ENCODE results near the gene CAV2.

Gene CAV2

GRCh38 chr7:116546916-116547315, 47.4 kb downstream of the CAV2 start:
- no peak for DNase-seq (ENCODE audit: low read depth in 2 of 2)

- no peak for DNase-seq (ENCODE audit: low read depth in 2 of 2)
These were observed 47.8 kb downstream of the CAV2 start for GRCh38 chr7:116547347-116547746.

GRCh38 chr7:116548506-116548905, 49.0 kb downstream of the CAV2 start:
- DNase-seq (ENCODE audit: low read depth in 2 of 2): no peak

- no peak for DNase-seq (ENCODE audit: low read depth in 2 of 2)
These were observed 49.8 kb downstream of the CAV2 start for GRCh38 chr7:116549370-116549769.

- no peak for DNase-seq (ENCODE audit: low read depth in 2 of 2)
These were observed 52.2 kb downstream of the CAV2 start for GRCh38 chr7:116551692-116552091.

- no peak for DNase-seq (ENCODE audit: low read depth in 2 of 2)
These were observed 53.1 kb downstream of the CAV2 start for GRCh38 chr7:116552602-116553001.

GRCh38 chr7:116553168-116553964, 53.8 kb downstream of the CAV2 start:
- DNase-seq (ENCODE audit: low read depth in 2 of 2): no peak

- no peak for DNase-seq (ENCODE audit: low read depth in 2 of 2)
These were observed 54.9 kb downstream of the CAV2 start for GRCh38 chr7:116554436-116554835.

GRCh38 chr7:116554911-116555310, 55.4 kb downstream of the CAV2 start:
- no peak for DNase-seq (ENCODE audit: low read depth in 2 of 2)

- no peak for DNase-seq (ENCODE audit: low read depth in 2 of 2)
These were observed 57.6 kb downstream of the CAV2 start for GRCh38 chr7:116557066-116557585.

GRCh38 chr7:116557901-116558300, 58.4 kb downstream of the CAV2 start:
- no peak for DNase-seq (ENCODE audit: low read depth in 2 of 2)
